ENCODE measurements around the gene C1orf53.

- TF ChIP-seq, protein P1, sequence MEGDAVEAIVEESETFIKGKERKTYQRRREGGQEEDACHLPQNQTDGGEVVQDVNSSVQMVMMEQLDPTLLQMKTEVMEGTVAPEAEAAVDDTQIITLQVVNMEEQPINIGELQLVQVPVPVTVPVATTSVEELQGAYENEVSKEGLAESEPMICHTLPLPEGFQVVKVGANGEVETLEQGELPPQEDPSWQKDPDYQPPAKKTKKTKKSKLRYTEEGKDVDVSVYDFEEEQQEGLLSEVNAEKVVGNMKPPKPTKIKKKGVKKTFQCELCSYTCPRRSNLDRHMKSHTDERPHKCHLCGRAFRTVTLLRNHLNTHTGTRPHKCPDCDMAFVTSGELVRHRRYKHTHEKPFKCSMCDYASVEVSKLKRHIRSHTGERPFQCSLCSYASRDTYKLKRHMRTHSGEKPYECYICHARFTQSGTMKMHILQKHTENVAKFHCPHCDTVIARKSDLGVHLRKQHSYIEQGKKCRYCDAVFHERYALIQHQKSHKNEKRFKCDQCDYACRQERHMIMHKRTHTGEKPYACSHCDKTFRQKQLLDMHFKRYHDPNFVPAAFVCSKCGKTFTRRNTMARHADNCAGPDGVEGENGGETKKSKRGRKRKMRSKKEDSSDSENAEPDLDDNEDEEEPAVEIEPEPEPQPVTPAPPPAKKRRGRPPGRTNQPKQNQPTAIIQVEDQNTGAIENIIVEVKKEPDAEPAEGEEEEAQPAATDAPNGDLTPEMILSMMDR (IDR thresholded peaks at IDR 0.05; ENCODE audit: insufficient read depth, low read length, poor library complexity, severe bottlenecking) = no peak
- no peak for TF ChIP-seq EZH2phosphoT487 (conservative IDR thresholded peaks at IDR 0.05; ENCODE audit: low read length)
These were observed 26.5 kb downstream of the C1orf53 start for GRCh38 chr1:197928849-197929336.

Data from SU-DHL-6 (cell line).